Natural killer cell (primary cell): ENCODE results near the gene VWC2L. TPM values are rescaled to one million over a fixed set of nuclear protein-coding genes. Genes with fewer than 3 reads are reported as not detected.

Experiments
- ATAC-seq, 3 donors: fragments of 150-1000 bp in 2 of 3; fragments of 200-7000 bp in 1 of 3; cut with Tn5 transposase; 1 replicate in 1 of 3; 2 replicates in 2 of 3; pipeline ENCODE4 v1.10.0; 2021; ENCODE audit warnings: mild to moderate bottlenecking in 2 of 3, moderate library complexity in 2 of 3
- DNase-seq, 2 donors: peaks; one replicate each; pipeline versions ENCODE4 v3.0.0 to v3.0.0-alpha.2; 2013 to 2021; ENCODE audit warnings: mixed read lengths in 1 of 2
- H3K27ac ChIP-seq: one replicate; pipeline ENCODE4 v1.5.1; 2013; ENCODE audit warnings: mild to moderate bottlenecking, low read length
- H3K27me3 ChIP-seq: one replicate; pipeline ENCODE4 v1.6.1; 2013; ENCODE audit warnings: low read length; ENCODE audit not compliant: control insufficient read depth, insufficient read depth
- H3K36me3 ChIP-seq: one replicate; pipeline ENCODE4 v1.6.1; 2013; ENCODE audit warnings: low read length; ENCODE audit not compliant: control insufficient read depth, insufficient read depth
- H3K4me1 ChIP-seq: one replicate; pipeline ENCODE4 v1.6.1; 2013; ENCODE audit warnings: low read length; ENCODE audit not compliant: control insufficient read depth, insufficient read depth
- H3K4me3 ChIP-seq: one replicate; pipeline ENCODE4 v1.5.1; 2013; ENCODE audit warnings: low read length
- H3K9me3 ChIP-seq: one replicate; pipeline ENCODE4 v1.6.1; 2013; ENCODE audit warnings: low read length; ENCODE audit not compliant: control insufficient read depth, insufficient read depth
- H3K27ac Mint-ChIP-seq, 2 donors: one replicate each; pipeline ENCODE4 v1.8.0; 2022; ENCODE audit warnings: mild to moderate bottlenecking in 2 of 2, mixed read lengths in 2 of 2, moderate library complexity in 1 of 2
- H3K27me3 Mint-ChIP-seq, 2 donors: one replicate each; pipeline ENCODE4 v1.8.0; 2022; ENCODE audit warnings: low read depth in 2 of 2, mixed read lengths in 2 of 2
- H3K36me3 Mint-ChIP-seq: one replicate; pipeline ENCODE4 v1.8.0; 2022; ENCODE audit warnings: mixed read lengths
- H3K4me1 Mint-ChIP-seq, 2 donors: one replicate each; pipeline ENCODE4 v1.8.0; 2022; ENCODE audit warnings: mixed read lengths in 2 of 2
- H3K4me3 Mint-ChIP-seq: one replicate; pipeline ENCODE4 v1.8.0; 2022; ENCODE audit warnings: mild to moderate bottlenecking, moderate library complexity, mixed read lengths
- H3K9me3 Mint-ChIP-seq, 2 donors: one replicate each; pipeline ENCODE4 v1.8.0; 2022; ENCODE audit warnings: mixed read lengths in 2 of 2
- CTCF ChIP-seq: fragments of 200-600 bp; IDR thresholded peaks from one replicate; pipeline ENCODE4 v1.8.0; 2022; ENCODE audit warnings: antibody characterized with exemption
- WGBS: methylation state at CpG from one replicate; pipeline ENCODE4 v1.1.7; 2013; ENCODE audit warnings: missing lambda C conversion rate; ENCODE audit not compliant: insufficient coverage; 5-methylcytosine and 5-hydroxymethylcytosine counted together
- intact Hi-C: fragments of 100-400 bp; cut with micrococcal nuclease; formaldehyde crosslinking; loops from one replicate; pipeline ENCODE4 v1.14.2; 2022
- total RNA-seq, 4 donors: library from RNA; stranded (reverse); fragments of 120-200 nt in 1 of 4; gene quantifications; one replicate each; pipeline versions ENCODE4 v1.2.3 to v1.2.4, GENCODE V29; 2013 to 2022

The VWC2L gene
- total RNA-seq, 3 donors from 2014 or later (not counting 1 experiment from before 2014, with no cell fraction given): not detected

- no peaks in the 10 kb centered on the region for H3K36me3 ChIP-seq
- Mint-ChIP-seq H3K27me3 (no peaks in the 10 kb centered on the region), H3K27ac (no peak overlapping the region), H3K36me3 (no peaks in the 10 kb centered on the region), H3K4me3 (no peak overlapping the region), H3K4me1 (no peaks in the 10 kb centered on the region), H3K9me3 (peaks cover 2 to 10% of the 10 kb centered on the region in 2 donors)
- intact Hi-C loops: no loop called here
- DNase-seq: no peak
- no peak for ATAC-seq
- TF ChIP-seq CTCF: no peak
- H3K27ac ChIP-seq: no peak overlapping the region
- H3K27me3 ChIP-seq: no peaks in the 10 kb centered on the region
- no CpG with 5 or more reads among the region's 1 CpG for WGBS
- no peaks in the 10 kb centered on the region for H3K9me3 ChIP-seq
- no peaks in the 10 kb centered on the region for H3K4me1 ChIP-seq
- no peak overlapping the region for H3K4me3 ChIP-seq
Measured at GRCh38 chr2:214611015-214611414, 200.2 kb downstream of the VWC2L start.

- 87% methylated on average over 3 of the region's 3 CpGs for WGBS
- no peaks in the 10 kb centered on the region for H3K27me3 ChIP-seq
- H3K36me3 Mint-ChIP-seq: no peaks in the 10 kb centered on the region
- no peak overlapping the region for H3K27ac Mint-ChIP-seq
- ATAC-seq (no peak), DNase-seq (no peak)
- no peak overlapping the region for H3K27ac ChIP-seq
- H3K4me1 ChIP-seq: no peaks in the 10 kb centered on the region
- H3K9me3 Mint-ChIP-seq: peaks cover 3 to 7% of the 10 kb centered on the region in 2 donors
- no peak for TF ChIP-seq CTCF
- no peaks in the 10 kb centered on the region for H3K36me3 ChIP-seq
- intact Hi-C loops: no loop called here
- H3K4me3 Mint-ChIP-seq: no peak overlapping the region
- H3K4me3 ChIP-seq: no peak overlapping the region
- H3K27me3 Mint-ChIP-seq: no peaks in the 10 kb centered on the region
- no peaks in the 10 kb centered on the region for H3K4me1 Mint-ChIP-seq
- H3K9me3 ChIP-seq: no peaks in the 10 kb centered on the region
Measured at GRCh38 chr2:214624166-214624760, 213.4 kb downstream of the VWC2L start.

- H3K4me1 Mint-ChIP-seq: no peaks in the 10 kb centered on the region
- H3K9me3 Mint-ChIP-seq: peaks cover 5 to 9% of the 10 kb centered on the region in 2 donors
- intact Hi-C loops: no loop called here
- H3K36me3 Mint-ChIP-seq: no peaks in the 10 kb centered on the region
- no peak overlapping the region for H3K27ac Mint-ChIP-seq
- no peak for ATAC-seq
- H3K4me1 ChIP-seq: no peaks in the 10 kb centered on the region
- H3K36me3 ChIP-seq: no peaks in the 10 kb centered on the region
- TF ChIP-seq CTCF: no peak
- H3K27ac ChIP-seq: no peak overlapping the region
- no peak overlapping the region for H3K4me3 Mint-ChIP-seq
- H3K27me3 Mint-ChIP-seq: no peaks in the 10 kb centered on the region
- no peaks in the 10 kb centered on the region for H3K9me3 ChIP-seq
- no peak overlapping the region for H3K4me3 ChIP-seq
- no peaks in the 10 kb centered on the region for H3K27me3 ChIP-seq
- WGBS: 80% methylated on average over 2 of the region's 2 CpGs
- no peak for DNase-seq
Measured at GRCh38 chr2:214628091-214628490, 217.2 kb downstream of the VWC2L start.
